SHP77 (cell line): ENCODE measurements around the gene DRD2.
"Not testable (repeated sequence)": the region's sequence is repeated elsewhere in the genome, so short reads cannot be mapped to it uniquely, and the experiment has no call there.

Experiments used
- DNase-seq, 2 experiments: peaks; one replicate each; lab custom pipeline; 2025; lab: John Stamatoyannopoulos, UW

Gene DRD2

GRCh38 chr11:113475160-113475761 lies at the start of gene DRD2:
TSS of gene DRD2 (minus strand) at chr11:113475398. CDS start at chr11:113424651, 50,747 bp downstream.
- DNase-seq: no peak

DNA sequence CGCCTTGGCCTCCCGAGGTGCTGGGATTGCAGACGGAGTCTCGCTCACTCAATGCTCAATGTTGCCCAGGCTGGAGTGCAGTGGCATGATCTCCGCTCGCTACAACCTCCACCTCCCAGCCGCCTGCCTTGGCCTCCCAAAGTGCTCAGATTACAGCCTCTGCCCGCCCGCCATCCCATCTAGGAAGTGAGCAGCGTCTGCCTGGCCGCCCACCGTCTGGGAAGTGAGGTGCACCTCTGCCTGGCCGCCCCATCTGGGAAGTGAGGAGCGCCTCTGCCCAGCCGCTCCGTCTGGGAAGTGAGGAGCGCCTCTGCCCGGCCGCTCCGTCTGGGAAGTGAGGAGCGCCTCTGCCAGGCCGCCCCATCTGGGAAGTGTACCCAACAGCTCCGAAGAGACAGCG lies 48.7 kb upstream of the DRD2 start:
- not testable (repeated sequence) for DNase-seq

DNA sequence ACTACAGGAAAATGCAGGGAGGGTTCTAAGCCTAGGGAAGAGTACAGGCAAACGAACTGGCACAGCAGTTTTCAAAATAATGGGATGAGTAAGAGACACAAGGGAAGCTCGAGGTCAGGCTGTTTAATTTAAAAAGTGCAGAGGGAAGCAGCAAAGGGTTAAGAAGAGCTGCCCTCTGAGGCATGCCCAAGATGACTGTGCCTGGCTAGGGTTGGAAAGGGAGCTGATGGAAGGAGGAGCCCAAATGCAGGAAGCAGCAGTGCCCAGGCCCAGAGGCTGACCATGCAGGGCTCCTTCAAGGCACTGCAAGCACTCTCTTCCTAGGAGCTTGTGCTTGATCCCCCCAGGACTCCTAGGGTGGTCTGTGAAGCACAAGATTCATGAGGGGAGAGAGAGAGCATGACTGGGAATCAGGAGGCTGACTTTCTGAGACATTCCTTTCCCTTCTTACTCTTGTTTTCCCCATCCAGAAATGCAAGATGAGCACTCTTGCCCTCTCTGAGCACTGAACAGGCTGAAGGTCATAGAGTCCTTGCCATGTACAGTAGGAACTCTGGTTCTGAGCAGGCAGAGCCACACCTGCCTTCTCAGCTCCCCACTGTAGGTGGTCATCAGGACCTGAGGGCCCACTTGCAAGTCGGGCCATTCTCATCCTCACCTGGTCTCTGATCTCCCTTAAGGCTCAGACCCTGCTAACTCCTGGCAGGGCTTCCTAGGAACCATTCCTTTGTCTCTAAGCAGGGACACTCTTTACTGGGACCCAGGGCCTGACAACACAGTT lies 46.7 kb upstream of the DRD2 start:
- DNase-seq: no peak

- DNase-seq: no peak
Observed at GRCh38 chr11:113519989-113520613, 44.9 kb upstream of the DRD2 start.

GRCh38 chr11:113518716-113519495 lies 43.7 kb upstream of the DRD2 start:
- no peak for DNase-seq

- DNase-seq: no peak
Observed at GRCh38 chr11:113517361-113517760, 42.2 kb upstream of the DRD2 start.

DNA sequence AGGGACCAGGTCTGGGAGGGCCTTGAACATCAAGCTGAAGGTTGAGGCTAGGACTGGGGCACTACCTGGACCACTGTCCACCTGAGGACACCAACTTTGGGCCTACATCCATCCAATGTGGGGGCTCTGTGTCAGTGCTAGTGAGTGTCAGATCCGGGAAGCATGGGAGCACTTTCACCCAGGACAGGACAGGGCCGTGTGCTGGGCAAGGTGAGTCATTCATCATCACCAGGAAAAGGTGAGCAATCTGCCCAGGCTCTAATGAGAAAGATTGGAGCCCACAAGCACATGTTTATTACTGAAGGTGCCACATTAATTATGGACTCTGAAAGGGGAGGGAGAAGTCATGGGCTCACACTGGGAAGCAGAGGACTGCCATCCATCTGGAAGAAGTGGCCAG lies 39.7 kb upstream of the DRD2 start:
- no peak for DNase-seq

DNA sequence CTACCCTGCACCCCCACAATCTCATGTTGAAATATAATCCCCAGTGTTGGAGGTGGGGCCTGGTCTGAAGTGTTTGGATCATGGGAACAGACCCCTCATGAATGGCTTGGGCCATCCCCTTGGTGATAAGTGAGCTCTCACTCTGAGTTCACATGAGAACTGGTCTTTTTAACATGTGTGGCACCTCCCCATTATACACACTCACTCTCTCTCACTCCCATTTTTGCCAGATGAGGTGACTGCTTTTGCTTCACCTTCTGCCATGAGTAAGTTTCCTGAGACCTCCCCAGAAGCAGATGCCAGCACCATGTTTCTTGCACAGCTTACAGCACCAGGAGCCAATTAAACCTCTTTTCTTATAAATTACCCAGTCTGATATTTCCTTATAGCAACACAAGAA lies 32.1 kb upstream of the DRD2 start:
- no peak for DNase-seq

DNA sequence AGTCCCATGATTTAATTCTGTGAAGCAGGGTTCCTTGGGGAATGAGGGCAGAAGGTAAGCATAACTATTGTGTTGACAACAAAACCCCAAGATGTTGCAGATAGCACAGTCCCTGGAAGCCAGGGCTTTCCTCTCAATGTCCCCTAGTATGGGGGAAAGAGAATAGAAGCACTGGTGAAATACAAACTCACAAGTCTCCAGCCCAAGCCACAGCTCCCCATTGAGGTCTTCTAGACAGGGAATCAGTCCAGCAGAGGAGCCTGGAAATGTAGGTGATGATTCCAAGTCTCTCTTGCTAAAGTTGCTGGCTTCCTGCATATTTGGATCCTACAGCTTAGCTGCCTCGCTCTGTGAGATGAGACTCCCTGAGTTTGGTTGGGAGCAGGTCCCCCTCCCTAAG lies 31.7 kb upstream of the DRD2 start:
- no peak for DNase-seq

- no peak for DNase-seq
Observed at GRCh38 chr11:113506461-113506860, 31.3 kb upstream of the DRD2 start.

- DNase-seq: no peak
Observed at GRCh38 chr11:113505541-113506375, 30.6 kb upstream of the DRD2 start.

DNA sequence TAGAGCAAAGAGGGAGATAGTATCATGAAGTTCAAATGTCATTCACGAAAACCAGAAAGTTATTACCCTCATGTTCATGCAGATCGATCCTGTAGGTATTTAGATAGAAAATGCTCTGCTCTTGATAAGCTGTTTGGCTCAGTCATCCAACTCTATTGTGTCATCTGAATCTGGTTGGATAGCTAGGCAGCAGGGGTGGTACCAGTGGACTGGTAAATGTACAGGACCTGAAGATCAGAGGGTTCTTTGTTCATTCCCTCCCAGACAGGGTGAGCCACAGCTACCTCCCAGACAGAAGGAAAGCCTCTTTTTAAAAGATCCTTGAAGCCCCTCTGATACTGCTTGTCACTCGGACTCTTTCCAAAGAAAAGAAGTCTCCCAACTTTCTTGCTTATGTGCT lies 29.8 kb upstream of the DRD2 start:
- DNase-seq: no peak

GRCh38 chr11:113504586-113504985 lies 29.4 kb upstream of the DRD2 start:
- DNase-seq: peak in 1 of 2 experiments; percentile 2

- DNase-seq: no peak
Observed at GRCh38 chr11:113504071-113504470, 28.9 kb upstream of the DRD2 start.

DNA sequence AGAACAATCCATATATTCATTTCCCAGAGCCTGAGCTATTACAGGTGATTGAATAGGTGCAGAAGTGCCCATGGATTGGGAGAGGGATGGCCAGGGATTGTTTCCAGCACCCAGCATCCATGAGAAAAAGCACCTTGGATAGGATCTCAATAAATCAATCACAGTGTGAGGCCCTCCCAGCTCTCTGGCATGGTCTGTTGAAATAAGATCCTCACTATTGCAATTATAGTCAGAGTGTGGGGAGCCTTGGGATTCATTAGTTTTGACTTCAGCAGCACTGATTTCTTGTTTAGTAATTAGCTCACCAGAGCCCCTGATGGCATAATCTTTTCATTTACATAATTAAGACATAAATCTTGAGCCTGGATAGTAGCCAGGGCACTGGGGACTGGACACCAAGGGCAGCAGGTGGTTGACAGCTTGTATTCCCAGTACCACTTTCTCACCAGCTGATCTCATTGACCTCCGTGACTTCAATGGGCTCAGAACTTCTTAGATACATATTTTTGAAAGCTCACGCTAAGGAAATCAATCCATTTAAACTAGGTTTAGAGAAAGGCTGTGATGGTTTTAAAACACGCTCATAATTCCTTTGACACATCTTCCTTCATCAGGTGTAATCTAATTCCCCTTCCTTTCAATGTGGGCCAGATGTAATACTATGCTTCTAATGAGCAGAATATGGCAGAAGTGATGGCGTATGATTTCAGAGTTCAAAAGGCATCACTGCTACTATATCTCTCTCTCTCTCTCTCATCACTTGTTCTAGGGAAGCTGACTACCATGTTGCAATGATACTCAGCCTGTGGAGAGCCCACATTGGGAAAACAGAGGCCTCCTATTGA lies 22.1 kb upstream of the DRD2 start:
- no peak for DNase-seq

DNA sequence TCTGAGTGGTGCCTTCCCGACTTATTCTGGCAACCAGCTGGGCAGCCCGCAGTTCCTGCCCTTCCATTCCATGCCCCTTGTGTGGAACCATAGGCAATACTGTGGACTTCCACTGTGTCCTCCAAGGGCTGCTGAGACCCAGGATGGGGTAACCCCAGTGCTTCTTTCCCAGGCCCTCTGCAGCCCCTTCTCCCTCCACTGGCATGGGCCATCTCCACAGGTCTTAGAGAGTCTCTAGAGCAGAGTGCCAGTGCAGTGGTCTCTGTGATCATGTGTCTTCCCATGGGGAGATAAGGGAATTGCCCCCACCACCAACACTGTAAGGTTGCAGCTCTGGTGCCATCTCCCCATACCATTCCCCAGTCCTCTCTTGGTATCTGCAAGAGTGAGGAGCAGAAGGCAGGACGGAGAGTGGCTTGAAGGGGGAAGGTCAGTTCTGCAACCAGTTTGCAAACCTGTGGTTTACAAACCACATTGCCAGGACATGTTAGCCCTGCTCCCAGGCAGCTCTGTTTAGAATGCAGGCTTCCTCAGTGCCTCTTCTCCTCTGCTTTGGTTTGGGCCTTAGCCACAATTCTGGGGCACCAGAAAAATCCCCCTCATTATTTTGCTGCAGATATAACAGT lies 20.9 kb upstream of the DRD2 start:
- no peak for DNase-seq

DNA sequence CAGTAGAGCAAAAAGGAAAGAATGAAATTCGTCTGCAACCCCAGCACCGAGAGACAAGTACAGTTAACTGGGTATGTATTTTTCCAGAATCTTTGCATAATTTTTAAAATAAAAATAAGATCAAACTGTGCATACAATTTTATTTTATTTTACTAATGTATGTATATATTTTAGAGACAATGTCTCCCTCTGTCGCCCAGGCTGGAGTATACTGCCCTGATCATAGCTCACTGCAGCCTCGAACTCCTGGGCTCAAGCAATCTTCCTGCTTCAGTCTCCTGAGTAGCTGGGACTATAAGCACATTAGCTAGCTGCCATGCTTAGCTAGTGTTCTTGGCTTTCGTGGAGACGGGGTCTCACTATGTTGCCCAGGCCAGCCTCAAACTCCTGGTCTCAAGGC lies 18.8 kb upstream of the DRD2 start:
- DNase-seq: no peak

GRCh38 chr11:113493206-113493605 lies 18.0 kb upstream of the DRD2 start:
- DNase-seq: no peak

DNA sequence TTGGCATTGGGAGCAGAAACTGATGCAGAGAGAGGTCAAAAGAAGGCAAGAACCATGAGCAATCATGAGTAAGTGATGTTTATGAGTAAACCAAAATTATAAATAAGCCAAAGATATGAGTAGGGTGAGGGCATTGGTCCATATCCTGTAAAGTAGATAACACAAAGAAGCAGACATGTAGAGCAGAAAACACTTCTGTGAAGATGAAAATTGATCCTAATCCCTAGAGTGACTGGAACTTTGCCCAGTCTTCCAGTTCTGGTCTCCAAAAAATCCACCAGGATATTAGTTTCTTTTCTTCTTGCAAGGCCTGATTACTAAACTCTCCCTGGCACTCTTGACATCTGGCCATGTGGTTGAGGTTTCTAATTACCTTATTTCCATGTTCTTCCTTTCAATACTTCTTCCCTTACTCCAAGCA lies 13.7 kb upstream of the DRD2 start:
- no peak for DNase-seq

- DNase-seq: no peak
Observed at GRCh38 chr11:113487622-113488021, 12.4 kb upstream of the DRD2 start.
